ENCODE data around the gene TRANK1. TPM values are rescaled to one million over a fixed set of nuclear protein-coding genes. Genes with fewer than 3 reads are reported as not detected.
A peak's percentile ranks its signal among the peaks of the same experiment; 100 is the strongest.

Gene TRANK1
- total RNA-seq, 1 experiment from 2014 or later: 10.5 TPM

GRCh38 chr3:36992806-36993325 lies 48.0 kb upstream of the TRANK1 start, which contains the start of gene EPM2AIP1 (continued):
- TF ChIP-seq, protein P1, sequence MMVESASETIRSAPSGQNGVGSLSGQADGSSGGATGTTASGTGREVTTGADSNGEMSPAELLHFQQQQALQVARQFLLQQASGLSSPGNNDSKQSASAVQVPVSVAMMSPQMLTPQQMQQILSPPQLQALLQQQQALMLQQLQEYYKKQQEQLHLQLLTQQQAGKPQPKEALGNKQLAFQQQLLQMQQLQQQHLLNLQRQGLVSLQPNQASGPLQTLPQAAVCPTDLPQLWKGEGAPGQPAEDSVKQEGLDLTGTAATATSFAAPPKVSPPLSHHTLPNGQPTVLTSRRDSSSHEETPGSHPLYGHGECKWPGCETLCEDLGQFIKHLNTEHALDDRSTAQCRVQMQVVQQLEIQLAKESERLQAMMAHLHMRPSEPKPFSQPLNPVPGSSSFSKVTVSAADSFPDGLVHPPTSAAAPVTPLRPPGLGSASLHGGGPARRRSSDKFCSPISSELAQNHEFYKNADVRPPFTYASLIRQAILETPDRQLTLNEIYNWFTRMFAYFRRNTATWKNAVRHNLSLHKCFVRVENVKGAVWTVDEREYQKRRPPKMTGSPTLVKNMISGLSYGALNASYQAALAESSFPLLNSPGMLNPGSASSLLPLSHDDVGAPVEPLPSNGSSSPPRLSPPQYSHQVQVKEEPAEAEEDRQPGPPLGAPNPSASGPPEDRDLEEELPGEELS (CRISPR knock-in tag; IDR thresholded peaks at IDR 0.05): no peak
- TF ChIP-seq ATF1 (CRISPR knock-in tag; IDR thresholded peaks at IDR 0.05) (no peak), ZNF232 (CRISPR knock-in tag; IDR thresholded peaks at IDR 0.05) (0 out of 2 replicates have a peak, but pooled peaks have one; percentile 51), CREM (CRISPR knock-in tag; IDR thresholded peaks at IDR 0.05) (no peak), MLX (CRISPR knock-in tag; IDR thresholded peaks at IDR 0.05) (no peak), ATF6 (CRISPR knock-in tag; IDR thresholded peaks at IDR 0.05) (no peak), GTF2I (CRISPR knock-in tag; conservative IDR thresholded peaks at IDR 0.05) (no peak), NR1H2 (CRISPR knock-in tag; IDR thresholded peaks at IDR 0.05) (no peak), NR3C1 (CRISPR knock-in tag; conservative IDR thresholded peaks at IDR 0.05; ENCODE audit: low read depth) (no peak)
- TF ChIP-seq, protein P2, sequence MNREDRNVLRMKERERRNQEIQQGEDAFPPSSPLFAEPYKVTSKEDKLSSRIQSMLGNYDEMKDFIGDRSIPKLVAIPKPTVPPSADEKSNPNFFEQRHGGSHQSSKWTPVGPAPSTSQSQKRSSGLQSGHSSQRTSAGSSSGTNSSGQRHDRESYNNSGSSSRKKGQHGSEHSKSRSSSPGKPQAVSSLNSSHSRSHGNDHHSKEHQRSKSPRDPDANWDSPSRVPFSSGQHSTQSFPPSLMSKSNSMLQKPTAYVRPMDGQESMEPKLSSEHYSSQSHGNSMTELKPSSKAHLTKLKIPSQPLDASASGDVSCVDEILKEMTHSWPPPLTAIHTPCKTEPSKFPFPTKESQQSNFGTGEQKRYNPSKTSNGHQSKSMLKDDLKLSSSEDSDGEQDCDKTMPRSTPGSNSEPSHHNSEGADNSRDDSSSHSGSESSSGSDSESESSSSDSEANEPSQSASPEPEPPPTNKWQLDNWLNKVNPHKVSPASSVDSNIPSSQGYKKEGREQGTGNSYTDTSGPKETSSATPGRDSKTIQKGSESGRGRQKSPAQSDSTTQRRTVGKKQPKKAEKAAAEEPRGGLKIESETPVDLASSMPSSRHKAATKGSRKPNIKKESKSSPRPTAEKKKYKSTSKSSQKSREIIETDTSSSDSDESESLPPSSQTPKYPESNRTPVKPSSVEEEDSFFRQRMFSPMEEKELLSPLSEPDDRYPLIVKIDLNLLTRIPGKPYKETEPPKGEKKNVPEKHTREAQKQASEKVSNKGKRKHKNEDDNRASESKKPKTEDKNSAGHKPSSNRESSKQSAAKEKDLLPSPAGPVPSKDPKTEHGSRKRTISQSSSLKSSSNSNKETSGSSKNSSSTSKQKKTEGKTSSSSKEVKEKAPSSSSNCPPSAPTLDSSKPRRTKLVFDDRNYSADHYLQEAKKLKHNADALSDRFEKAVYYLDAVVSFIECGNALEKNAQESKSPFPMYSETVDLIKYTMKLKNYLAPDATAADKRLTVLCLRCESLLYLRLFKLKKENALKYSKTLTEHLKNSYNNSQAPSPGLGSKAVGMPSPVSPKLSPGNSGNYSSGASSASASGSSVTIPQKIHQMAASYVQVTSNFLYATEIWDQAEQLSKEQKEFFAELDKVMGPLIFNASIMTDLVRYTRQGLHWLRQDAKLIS (CRISPR knock-in tag; IDR thresholded peaks at IDR 0.05; ENCODE audit: borderline replicate concordance): no peak

DNA sequence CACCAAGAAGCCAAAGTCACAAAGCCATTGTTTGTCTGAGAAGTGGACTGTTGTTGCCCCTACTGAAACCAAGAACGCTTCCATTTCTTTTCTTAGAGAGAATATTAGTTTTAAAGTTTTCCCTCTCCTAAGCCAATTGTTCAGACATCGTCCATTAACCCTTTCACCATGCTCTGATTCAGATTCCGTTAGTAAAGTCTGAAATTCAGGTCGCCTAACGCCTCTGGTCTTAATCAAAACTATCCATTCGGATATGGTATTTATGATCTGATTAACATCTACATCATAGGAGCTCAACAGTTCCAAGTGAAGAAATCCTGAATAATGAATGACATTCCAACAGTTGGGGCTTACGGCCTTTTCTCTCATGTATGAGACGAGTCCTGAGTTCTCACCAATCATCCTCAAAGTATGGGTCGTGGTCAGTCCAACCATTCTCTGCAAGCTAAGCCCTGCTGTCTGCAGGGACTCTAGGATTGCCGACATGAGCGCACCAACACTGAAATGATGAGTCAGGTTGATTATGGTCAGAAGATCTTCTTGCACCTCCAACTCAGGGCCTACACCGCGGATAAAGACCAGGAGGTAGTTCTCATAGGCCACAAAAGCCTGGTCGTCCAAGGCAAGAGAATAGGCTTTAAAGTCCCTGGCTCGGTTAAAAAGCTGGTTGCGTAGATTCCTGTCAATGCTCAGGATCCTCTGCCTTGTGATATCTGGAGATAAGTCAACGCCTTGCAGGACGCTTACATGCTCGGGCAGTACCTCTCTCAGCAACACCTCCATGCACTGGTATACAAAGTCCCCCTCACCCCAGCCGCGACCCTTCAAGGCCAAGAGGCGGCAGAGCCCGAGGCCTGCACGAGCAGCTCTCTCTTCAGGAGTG lies 47.3 kb upstream of the TRANK1 start:
- H3K4me1 Mint-ChIP-seq: peaks cover 37% of the 10 kb centered on the region
- H3K36me3 Mint-ChIP-seq: peaks cover 24% of the 10 kb centered on the region
- H3K9me3 Mint-ChIP-seq: no peaks in the 10 kb centered on the region
- no peak overlapping the region for H3K4me3 Mint-ChIP-seq
- ChIA-PET POLR2A (interaction anchor here (1.2 to 2.0 kb wide), 6 partner anchors 18 to 87 kb away, joined by 3 to 11 read pairs (median 6); partner anchors contain the start of gene TRANK1), CTCF (interaction anchor here (1.0 to 5.5 kb wide), 9 partner anchors 13 to 229 kb away, joined by 3 to 63 read pairs (median 6); no protein-coding TSS in a partner anchor)
- no peak for ATAC-seq
- no peak for DNase-seq (ENCODE audit: low spot score)
- H3K27me3 Mint-ChIP-seq (ENCODE audit: low read depth): no peaks in the 10 kb centered on the region
- no peak overlapping the region for H3K27ac Mint-ChIP-seq
- TF ChIP-seq FOXK1 (CRISPR knock-in tag; IDR thresholded peaks at IDR 0.05): no peak
- TF ChIP-seq TCF7 (CRISPR knock-in tag; IDR thresholded peaks at IDR 0.05; ENCODE audit: low read depth): no peak
- no peak for TF ChIP-seq ZNF423 (CRISPR knock-in tag; IDR thresholded peaks at IDR 0.05)
- no peak for TF ChIP-seq ETV6 (CRISPR knock-in tag; IDR thresholded peaks at IDR 0.05)
- TF ChIP-seq MXD4 (CRISPR knock-in tag; IDR thresholded peaks at IDR 0.05; ENCODE audit: borderline replicate concordance): no peak
- no peak for TF ChIP-seq CREB1 (CRISPR knock-in tag; IDR thresholded peaks at IDR 0.05)
- TF ChIP-seq, protein P2 (CRISPR knock-in tag; IDR thresholded peaks at IDR 0.05; ENCODE audit: borderline replicate concordance): no peak
- TF ChIP-seq GTF2I (CRISPR knock-in tag; conservative IDR thresholded peaks at IDR 0.05): no peak
- no peak for TF ChIP-seq ZNF416 (CRISPR knock-in tag; IDR thresholded peaks at IDR 0.05)
- TF ChIP-seq, protein P3, sequence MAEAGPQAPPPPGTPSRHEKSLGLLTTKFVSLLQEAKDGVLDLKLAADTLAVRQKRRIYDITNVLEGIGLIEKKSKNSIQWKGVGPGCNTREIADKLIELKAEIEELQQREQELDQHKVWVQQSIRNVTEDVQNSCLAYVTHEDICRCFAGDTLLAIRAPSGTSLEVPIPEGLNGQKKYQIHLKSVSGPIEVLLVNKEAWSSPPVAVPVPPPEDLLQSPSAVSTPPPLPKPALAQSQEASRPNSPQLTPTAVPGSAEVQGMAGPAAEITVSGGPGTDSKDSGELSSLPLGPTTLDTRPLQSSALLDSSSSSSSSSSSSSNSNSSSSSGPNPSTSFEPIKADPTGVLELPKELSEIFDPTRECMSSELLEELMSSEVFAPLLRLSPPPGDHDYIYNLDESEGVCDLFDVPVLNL (CRISPR knock-in tag; IDR thresholded peaks at IDR 0.05; ENCODE audit: borderline replicate concordance, low read depth): no peak

Data from WTC11 (cell line).